DOHH2 (cell line): ENCODE measurements around the gene ATP7B.
A peak's percentile ranks its signal among the peaks of the same experiment; 100 is the strongest.

ENCODE experiments used
- CTCF ChIP-seq: fragments of 200-600 bp; sonication (generic); IDR thresholded peaks from one replicate; pipeline ENCODE4 v1.5.1; 2014; ENCODE audit warnings: antibody characterized with exemption, mild to moderate bottlenecking, low read depth, low read length; ENCODE audit not compliant: poor library complexity, severe bottlenecking
- EZH2phosphoT487 ChIP-seq: fragments of 200-600 bp; sonication (generic); IDR thresholded peaks from 2 replicates; pipeline ENCODE4 v1.6.1; 2017; ENCODE audit warnings: borderline replicate concordance, mild to moderate bottlenecking, antibody characterized with exemption, low read length, moderate library complexity, mixed read lengths

- TF ChIP-seq EZH2phosphoT487 (no peak), CTCF (peak; percentile 72)
These were observed 10.0 kb downstream of the ATP7B start for GRCh38 chr13:52001120-52001731.
